Endodermal cell (in vitro differentiated cells): ENCODE results near the gene SYNGR4. TPM values are rescaled to one million over a fixed set of nuclear protein-coding genes. Genes with fewer than 3 reads are reported as not detected.

Experiments
- DNase-seq: peaks from one replicate; pipeline ENCODE4 v3.0.0-alpha.2; 2017
- H3K27ac ChIP-seq: 2 replicates; pipeline ENCODE4 v1.5.1; 2013; ENCODE audit warnings: mild to moderate bottlenecking, low read depth, low read length, moderate library complexity
- H3K27me3 ChIP-seq: 2 replicates; pipeline ENCODE4 v1.6.1; 2013; ENCODE audit warnings: mild to moderate bottlenecking, low read length, moderate library complexity; ENCODE audit not compliant: insufficient read depth, control insufficient read depth, poor library complexity, severe bottlenecking
- H3K36me3 ChIP-seq: 2 replicates; pipeline ENCODE4 v1.7.0; 2013; ENCODE audit warnings: mild to moderate bottlenecking, low read length, moderate library complexity; ENCODE audit not compliant: control insufficient read depth, insufficient read depth
- H3K4me1 ChIP-seq: one replicate; pipeline ENCODE4 v1.7.0; 2013; ENCODE audit warnings: low read length; ENCODE audit not compliant: control insufficient read depth, insufficient read depth
- H3K4me3 ChIP-seq: 2 replicates; pipeline ENCODE4 v1.5.1; 2013; ENCODE audit warnings: mild to moderate bottlenecking, low read length, moderate library complexity
- H3K9ac ChIP-seq: 2 replicates; pipeline ENCODE4 v1.6.1; 2013; ENCODE audit warnings: mild to moderate bottlenecking, low read length, moderate library complexity; ENCODE audit not compliant: poor library complexity, severe bottlenecking; ENCODE audit errors: extremely low read depth
- H3K9me3 ChIP-seq: 2 replicates; pipeline ENCODE4 v1.6.1; 2013; ENCODE audit warnings: mild to moderate bottlenecking, low read length, moderate library complexity; ENCODE audit not compliant: control insufficient read depth
- H3K27ac Mint-ChIP-seq: 2 replicates; pipeline ENCODE4 v1.8.0; 2020; ENCODE audit warnings: mixed read lengths
- H3K27me3 Mint-ChIP-seq: 2 replicates; pipeline ENCODE4 v1.8.0; 2021; ENCODE audit warnings: mild to moderate bottlenecking, mixed read lengths; ENCODE audit not compliant: insufficient read depth
- H3K36me3 Mint-ChIP-seq: 2 replicates; pipeline ENCODE4 v1.8.0; 2020; ENCODE audit warnings: low read depth, mixed read lengths
- H3K4me1 Mint-ChIP-seq: 2 replicates; pipeline ENCODE4 v1.8.0; 2020; ENCODE audit warnings: mixed read lengths
- H3K4me3 Mint-ChIP-seq: 2 replicates; pipeline ENCODE4 v1.8.0; 2020; ENCODE audit warnings: mild to moderate bottlenecking, moderate library complexity, mixed read lengths
- H3K9me3 Mint-ChIP-seq: 2 replicates; pipeline ENCODE4 v1.8.0; 2020; ENCODE audit warnings: mild to moderate bottlenecking, mixed read lengths
- WGBS, 2 experiments: methylation state at CpG; one replicate each; pipeline versions ENCODE4 v1.1.5 to v1.1.7; 2013; ENCODE audit warnings: missing lambda C conversion rate in 2 of 2, mixed read lengths in 1 of 2; ENCODE audit not compliant: insufficient coverage in 1 of 2, insufficient read length in 1 of 2; 5-methylcytosine and 5-hydroxymethylcytosine counted together
- total RNA-seq, 2 donors: library from RNA; stranded (reverse); fragmentation: NEBNext Ultra II Directional in 1 of 2; extraction: Animal tissue kit (Norgen Biotek cat#: 25700) in 1 of 2; gene quantifications; 2 replicates in 1 of 2; 3 replicates in 1 of 2; pipeline ENCODE4 v1.2.1, GENCODE V29; 2021
- TF ChIP-seq, protein P1 (sequence below): fragments of 200-600 bp; sonication (generic); conservative IDR thresholded peaks from 2 replicates; pipeline ENCODE4 v1.5.0; 2021; ENCODE audit warnings: antibody characterized with exemption, mild to moderate bottlenecking

SYNGR4 gene
- total RNA-seq, 2 donors from 2014 or later: not detected

DNA sequence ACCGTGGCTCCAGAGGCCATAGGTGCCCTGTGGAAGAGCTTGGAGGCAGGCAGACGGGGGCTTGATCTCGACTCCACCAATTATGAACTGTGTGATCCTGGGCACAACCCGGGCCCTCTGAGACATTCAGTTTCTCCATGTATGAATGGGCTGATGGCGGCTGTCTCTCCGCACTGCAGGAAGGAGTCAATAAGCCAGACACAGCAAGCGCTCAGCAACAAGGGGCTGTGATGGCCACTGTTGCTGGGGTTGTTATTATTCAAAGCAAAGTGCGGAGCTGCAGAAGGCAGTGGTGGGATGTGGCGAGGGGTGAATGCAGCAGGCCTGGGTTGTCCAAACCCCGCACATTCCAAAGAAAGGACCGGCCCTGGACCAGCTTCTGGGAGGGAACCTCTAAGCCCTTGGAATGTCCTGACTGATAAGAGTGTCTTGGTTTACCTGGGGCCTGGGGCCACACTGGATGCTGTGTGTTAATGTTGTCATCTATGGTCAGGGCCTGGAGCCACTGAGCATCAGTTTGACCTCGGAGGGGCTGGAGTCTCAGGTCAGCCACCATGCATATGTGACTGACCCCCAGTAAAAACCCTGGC, 8.7 kb upstream of the SYNGR4 start:
- Histone ChIP-seq H3K27me3 (no peaks in the 10 kb centered on the region), H3K36me3 (no peaks in the 10 kb centered on the region), H3K27ac (peak overlapping the region; percentile 33), H3K9me3 (no peaks in the 10 kb centered on the region), H3K9ac (no peak overlapping the region), H3K4me1 (no peaks in the 10 kb centered on the region), H3K4me3 (no peak overlapping the region)
- DNase-seq: no peak
- H3K27me3 Mint-ChIP-seq: no peaks in the 10 kb centered on the region
- WGBS, 2 experiments: 63 to 87% methylated on average over 10 to 12 of the region's 12 CpGs
- peak overlapping the region; percentile 74 for H3K27ac Mint-ChIP-seq
- no peak overlapping the region for H3K4me3 Mint-ChIP-seq
- TF ChIP-seq, protein P1, sequence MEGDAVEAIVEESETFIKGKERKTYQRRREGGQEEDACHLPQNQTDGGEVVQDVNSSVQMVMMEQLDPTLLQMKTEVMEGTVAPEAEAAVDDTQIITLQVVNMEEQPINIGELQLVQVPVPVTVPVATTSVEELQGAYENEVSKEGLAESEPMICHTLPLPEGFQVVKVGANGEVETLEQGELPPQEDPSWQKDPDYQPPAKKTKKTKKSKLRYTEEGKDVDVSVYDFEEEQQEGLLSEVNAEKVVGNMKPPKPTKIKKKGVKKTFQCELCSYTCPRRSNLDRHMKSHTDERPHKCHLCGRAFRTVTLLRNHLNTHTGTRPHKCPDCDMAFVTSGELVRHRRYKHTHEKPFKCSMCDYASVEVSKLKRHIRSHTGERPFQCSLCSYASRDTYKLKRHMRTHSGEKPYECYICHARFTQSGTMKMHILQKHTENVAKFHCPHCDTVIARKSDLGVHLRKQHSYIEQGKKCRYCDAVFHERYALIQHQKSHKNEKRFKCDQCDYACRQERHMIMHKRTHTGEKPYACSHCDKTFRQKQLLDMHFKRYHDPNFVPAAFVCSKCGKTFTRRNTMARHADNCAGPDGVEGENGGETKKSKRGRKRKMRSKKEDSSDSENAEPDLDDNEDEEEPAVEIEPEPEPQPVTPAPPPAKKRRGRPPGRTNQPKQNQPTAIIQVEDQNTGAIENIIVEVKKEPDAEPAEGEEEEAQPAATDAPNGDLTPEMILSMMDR: no peak
- peaks cover 3% of the 10 kb centered on the region for H3K36me3 Mint-ChIP-seq
- no peaks in the 10 kb centered on the region for H3K9me3 Mint-ChIP-seq
- H3K4me1 Mint-ChIP-seq: peaks cover 5% of the 10 kb centered on the region

DNA sequence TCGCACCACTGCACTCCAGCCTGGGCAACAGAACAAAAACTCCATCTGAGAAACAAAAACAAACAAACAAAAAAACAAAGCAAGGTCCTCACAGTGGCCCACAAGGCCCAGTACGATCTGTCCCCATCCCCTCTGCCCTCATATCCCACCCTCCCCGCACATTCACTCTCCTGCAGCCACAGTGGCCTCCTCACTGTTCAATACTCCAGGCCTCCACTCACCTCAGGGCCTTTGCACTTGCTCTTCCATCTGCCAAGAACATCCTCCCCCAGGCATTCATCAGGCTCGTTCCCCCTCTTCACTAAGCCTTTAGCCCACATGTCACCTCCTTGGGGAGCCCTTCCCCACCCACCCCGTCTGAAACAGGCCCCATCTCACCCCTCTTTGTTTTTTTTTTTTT, 5.0 kb upstream of the SYNGR4 start:
- Histone ChIP-seq H3K27me3 (no peaks in the 10 kb centered on the region), H3K4me3 (no peak overlapping the region), H3K27ac (no peak overlapping the region), H3K9ac (no peak overlapping the region), H3K36me3 (no peaks in the 10 kb centered on the region), H3K9me3 (no peaks in the 10 kb centered on the region), H3K4me1 (no peaks in the 10 kb centered on the region)
- TF ChIP-seq, protein P1: no peak
- no peak overlapping the region for H3K4me3 Mint-ChIP-seq
- no peaks in the 10 kb centered on the region for H3K9me3 Mint-ChIP-seq
- DNase-seq: no peak
- H3K27ac Mint-ChIP-seq: no peak overlapping the region
- WGBS, 2 experiments: 93 to 100% methylated on average over 2 to 5 of the region's 5 CpGs
- H3K36me3 Mint-ChIP-seq: peaks cover 3% of the 10 kb centered on the region
- peaks cover 5% of the 10 kb centered on the region for H3K4me1 Mint-ChIP-seq
- no peaks in the 10 kb centered on the region for H3K27me3 Mint-ChIP-seq

DNA sequence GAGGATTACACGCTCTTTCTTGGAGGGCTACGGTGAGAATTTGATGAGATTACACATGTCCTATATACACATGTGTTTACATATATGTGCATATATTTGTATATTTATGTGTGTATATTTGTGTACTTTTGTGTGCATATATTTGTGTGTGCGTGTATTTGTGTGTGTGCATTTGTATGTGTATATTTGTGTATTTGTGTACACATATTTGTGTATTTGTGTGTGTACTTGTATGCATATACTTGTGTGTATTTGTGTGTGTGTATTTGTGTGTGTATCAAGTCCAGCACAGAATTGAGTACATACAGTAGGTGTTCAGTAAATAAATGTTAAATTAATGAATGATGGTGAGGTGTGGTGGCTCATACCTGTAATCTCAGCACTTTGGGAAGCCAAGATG, 2.3 kb upstream of the SYNGR4 start:
- H3K4me1 ChIP-seq: no peaks in the 10 kb centered on the region
- H3K4me3 Mint-ChIP-seq: no peak overlapping the region

More for the DNA sequence above, 2.3 kb upstream of the SYNGR4 start:
- Histone ChIP-seq H3K27ac (no peak overlapping the region), H3K9ac (no peak overlapping the region), H3K36me3 (no peaks in the 10 kb centered on the region), H3K27me3 (no peaks in the 10 kb centered on the region), H3K4me3 (no peak overlapping the region), H3K9me3 (no peaks in the 10 kb centered on the region)
- Mint-ChIP-seq H3K27me3 (peaks cover 2% of the 10 kb centered on the region), H3K4me1 (no peaks in the 10 kb centered on the region), H3K9me3 (no peaks in the 10 kb centered on the region), H3K27ac (no peak overlapping the region), H3K36me3 (peaks cover 2% of the 10 kb centered on the region)
- no peak for DNase-seq
- WGBS, 2 experiments: 88 to 96% methylated on average over 1 to 2 of the region's 3 CpGs
- TF ChIP-seq, protein P1: no peak
